ENCODE results near the gene SEC14L2.
"Not testable (repeated sequence)": the region's sequence is repeated elsewhere in the genome, so short reads cannot be mapped to it uniquely, and the experiment has no call there.

Gene SEC14L2

DNA sequence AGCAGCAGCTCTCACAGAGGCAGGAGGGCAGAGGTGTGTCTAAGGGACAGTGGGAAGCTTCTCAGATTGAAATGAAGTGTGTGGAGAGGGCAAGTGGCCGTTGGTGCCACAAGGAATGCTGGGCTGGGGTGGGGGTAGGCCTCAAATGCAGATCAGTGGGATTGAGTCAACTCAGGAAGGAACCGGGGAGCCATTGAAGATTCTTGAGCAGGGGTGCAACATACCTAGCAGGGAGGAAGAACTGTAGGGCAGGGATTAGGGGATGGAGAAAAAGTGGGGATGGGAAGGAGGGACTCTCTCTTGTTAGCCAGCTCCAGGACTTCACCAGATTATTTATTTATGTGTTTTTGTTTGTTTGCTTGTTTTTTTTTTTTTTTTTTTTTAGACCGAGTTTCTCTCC lies 2.9 kb upstream of the SEC14L2 start:
- DNase-seq (ENCODE audit: low read depth): no peak
- no peak overlapping the region for H3K4me3 ChIP-seq (ENCODE audit: control insufficient read depth, low read depth, low read length)
- TF ChIP-seq, protein P1, sequence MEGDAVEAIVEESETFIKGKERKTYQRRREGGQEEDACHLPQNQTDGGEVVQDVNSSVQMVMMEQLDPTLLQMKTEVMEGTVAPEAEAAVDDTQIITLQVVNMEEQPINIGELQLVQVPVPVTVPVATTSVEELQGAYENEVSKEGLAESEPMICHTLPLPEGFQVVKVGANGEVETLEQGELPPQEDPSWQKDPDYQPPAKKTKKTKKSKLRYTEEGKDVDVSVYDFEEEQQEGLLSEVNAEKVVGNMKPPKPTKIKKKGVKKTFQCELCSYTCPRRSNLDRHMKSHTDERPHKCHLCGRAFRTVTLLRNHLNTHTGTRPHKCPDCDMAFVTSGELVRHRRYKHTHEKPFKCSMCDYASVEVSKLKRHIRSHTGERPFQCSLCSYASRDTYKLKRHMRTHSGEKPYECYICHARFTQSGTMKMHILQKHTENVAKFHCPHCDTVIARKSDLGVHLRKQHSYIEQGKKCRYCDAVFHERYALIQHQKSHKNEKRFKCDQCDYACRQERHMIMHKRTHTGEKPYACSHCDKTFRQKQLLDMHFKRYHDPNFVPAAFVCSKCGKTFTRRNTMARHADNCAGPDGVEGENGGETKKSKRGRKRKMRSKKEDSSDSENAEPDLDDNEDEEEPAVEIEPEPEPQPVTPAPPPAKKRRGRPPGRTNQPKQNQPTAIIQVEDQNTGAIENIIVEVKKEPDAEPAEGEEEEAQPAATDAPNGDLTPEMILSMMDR (conservative IDR thresholded peaks at IDR 0.05; ENCODE audit: control insufficient read depth, insufficient read depth, low read depth, low read length): no peak

DNA sequence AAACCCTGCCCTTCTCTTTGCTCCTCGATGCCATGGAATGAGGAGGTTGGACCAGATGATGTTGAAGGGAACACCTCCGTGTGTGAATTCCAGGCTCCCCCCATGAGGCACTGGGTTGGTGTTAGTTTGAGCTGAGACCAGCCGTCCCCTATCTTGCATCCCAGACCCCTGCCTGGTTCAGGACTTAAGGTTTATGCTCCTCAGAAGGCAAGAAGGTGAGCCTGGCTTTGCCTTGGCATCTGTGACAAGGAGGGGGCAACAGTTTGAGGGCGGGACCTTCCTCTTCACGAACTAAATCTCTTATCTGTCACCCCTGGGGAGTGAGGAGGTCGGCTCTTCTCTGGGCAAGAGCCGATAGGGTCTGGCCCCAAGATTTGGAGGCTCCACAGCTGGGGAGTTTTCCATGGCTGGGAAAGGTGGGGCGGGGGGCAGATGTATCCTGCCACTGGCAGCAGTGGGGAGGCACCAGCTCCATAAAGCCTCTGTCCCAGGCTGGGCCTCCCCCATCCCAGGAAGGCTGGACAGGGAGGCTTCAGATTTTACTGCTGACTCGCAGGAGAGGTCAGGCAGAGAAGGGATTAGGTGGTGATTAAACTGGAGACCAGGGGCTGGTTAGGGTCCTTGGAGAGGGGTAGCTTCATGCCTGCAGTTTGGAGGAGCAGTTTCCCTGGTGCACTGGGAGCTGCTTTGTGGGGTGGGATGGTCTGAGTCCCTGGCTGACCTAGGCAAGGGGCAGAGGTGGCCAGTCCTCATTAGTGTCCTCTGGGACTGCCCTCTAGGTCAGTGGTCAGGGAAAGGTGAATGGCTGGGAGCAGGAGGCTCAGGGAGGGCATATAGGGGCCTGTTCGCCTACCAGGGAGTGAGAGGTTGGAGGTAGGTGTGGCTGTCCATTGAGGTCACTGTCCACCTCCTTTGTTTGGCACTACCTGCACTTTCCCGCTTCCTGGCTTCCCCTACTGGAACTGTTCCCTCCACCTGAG lies 1.1 kb downstream of the SEC14L2 start:
- H3K4me3 ChIP-seq (ENCODE audit: control insufficient read depth, low read depth, low read length): peak overlapping the region; percentile 78
- TF ChIP-seq, protein P1 (conservative IDR thresholded peaks at IDR 0.05; ENCODE audit: control insufficient read depth, insufficient read depth, low read depth, low read length): no peak
- DNase-seq (ENCODE audit: low read depth): no peak

DNA sequence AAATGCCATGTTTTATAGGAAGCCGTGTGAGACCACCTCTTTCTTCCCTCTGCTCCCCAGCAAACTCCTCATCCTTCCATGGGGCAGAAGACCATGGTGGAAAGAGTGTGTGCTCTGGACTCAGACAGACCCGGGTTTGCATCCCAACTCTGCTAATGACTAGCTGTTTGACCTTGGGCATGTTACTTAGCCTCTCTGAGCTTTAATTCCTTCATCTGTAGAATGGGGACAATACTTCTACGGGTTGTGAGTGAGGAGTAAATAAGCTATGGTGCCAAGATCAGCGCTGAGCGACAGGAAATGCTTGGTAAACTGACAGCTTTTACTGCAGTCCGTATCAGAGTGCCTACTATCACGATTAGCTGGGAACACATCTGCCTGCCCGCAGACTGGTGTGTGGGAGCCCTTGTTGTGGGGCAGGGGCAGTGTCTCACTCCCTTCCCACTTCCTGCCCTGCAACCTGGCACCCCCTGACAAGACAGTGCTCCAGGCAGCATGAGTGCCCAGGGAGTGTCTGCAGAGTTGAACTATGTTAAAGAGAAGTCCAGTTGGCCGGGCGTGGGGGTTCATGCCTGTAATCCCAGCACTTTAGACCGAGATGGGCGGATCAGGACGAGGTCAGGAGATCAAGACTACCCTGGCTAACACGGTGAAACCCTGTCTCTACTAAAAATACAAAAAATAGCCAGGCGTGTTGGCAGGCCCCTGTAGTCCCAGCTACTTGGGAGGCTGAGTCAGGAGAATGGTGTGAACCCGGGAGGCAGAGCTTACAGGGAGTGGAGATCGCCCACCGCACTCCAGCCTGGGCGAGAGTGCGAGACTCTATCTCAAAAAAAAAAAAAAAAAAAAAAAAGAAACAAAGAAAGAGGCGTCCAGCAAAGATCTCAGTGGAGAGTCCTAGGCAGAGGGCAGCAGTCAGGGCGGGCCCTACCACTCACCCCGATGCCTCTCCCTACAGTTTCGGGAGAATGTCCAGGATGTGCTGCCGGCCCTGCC lies 2.2 kb downstream of the SEC14L2 start:
- H3K4me3 ChIP-seq (ENCODE audit: control insufficient read depth, low read depth, low read length): peak overlapping the region; percentile 78
- TF ChIP-seq, protein P1 (conservative IDR thresholded peaks at IDR 0.05; ENCODE audit: control insufficient read depth, insufficient read depth, low read depth, low read length): no peak
- DNase-seq (ENCODE audit: low read depth): peak; percentile 57

DNA sequence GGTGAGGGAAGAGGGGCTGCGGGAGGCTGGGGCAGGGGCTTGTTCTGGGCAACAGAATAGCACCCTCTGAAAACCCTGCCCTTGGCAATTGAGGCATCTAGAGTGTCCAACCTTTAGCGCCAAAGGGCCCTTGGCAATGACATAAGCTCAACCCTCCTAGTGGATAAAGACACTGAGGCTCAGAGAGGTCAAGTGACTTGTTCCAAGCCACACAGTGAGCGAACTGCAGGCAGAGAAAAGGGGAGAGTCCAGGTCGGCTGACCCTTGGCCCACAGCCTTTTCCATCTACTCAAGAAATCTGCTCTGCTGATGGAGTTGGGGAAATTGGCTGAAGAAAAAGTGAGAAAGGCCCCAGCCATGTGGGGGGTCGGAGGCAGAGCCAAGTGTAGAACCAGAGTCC lies 2.9 kb downstream of the SEC14L2 start:
- no peak for DNase-seq (ENCODE audit: low read depth)
- TF ChIP-seq, protein P1 (conservative IDR thresholded peaks at IDR 0.05; ENCODE audit: control insufficient read depth, insufficient read depth, low read depth, low read length): no peak
- peak overlapping the region; percentile 19 for H3K4me3 ChIP-seq (ENCODE audit: control insufficient read depth, low read depth, low read length)

DNA sequence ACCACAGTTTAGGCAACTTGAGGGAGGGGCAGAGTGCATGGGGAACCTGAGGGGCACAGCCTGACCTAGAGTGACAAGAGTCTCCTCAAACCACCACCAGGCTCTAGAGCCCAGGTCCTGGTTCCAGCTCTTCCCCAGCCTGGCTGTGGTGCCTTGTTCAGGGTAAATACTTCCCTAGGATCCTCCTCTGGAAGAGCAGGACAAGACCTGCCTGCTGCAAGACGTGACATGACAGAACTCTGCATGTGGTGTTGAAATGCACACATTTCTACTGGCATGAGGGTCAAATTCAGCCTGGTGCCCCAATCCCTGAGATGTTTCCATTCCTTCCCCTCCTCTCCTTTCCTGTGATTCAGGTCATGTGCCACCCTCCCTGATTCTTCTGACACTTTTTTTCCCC lies 3.3 kb downstream of the SEC14L2 start:
- no peak overlapping the region for H3K4me3 ChIP-seq (ENCODE audit: control insufficient read depth, low read depth, low read length)
- TF ChIP-seq, protein P1 (conservative IDR thresholded peaks at IDR 0.05; ENCODE audit: control insufficient read depth, insufficient read depth, low read depth, low read length): no peak
- DNase-seq (ENCODE audit: low read depth): no peak

DNA sequence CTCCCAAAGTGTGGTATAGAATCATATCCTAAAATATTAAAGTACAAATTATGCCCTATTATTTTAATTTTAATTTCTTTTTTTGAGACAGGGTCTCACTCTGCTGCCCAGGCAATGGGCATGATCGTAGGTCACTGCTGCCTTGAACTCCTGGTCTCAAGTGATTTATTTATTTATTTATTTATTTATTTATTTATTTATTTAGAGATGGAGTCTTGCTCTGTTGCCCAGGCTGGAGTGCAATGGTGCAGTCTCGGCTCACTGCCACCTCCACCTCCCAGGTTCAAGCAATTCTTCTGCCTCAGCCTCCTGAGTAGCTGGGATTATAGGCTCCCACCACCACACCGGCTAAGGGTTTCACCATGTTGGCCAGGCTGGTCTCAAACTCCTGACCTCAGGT lies 4.2 kb downstream of the SEC14L2 start:
- not testable (repeated sequence) for H3K4me3 ChIP-seq (ENCODE audit: control insufficient read depth, low read depth, low read length); DNase-seq (ENCODE audit: low read depth)

Measured in fibroblast of mammary gland (primary cell).